Peyer's patch (tissue), 4 donors: ENCODE data around the gene NDUFV3. TPM values are rescaled to one million over a fixed set of nuclear protein-coding genes. Genes with fewer than 3 reads are reported as not detected.

Source experiments
- DNase-seq, 3 donors: peaks; one replicate each; pipeline ENCODE4 v3.0.0-alpha.2; 2017 to 2019
- H3K27ac ChIP-seq, 4 donors: fragments of 200-600 bp; sonication (generic); one replicate each; pipeline ENCODE4 v1.5.1; 2016 to 2019
- H3K27me3 ChIP-seq, 2 donors: fragments of 200-600 bp; sonication (generic); one replicate each; pipeline ENCODE4 v1.5.1; 2019
- H3K36me3 ChIP-seq, 3 donors: fragments of 200-600 bp; sonication (generic); one replicate each; pipeline ENCODE4 v1.5.1; 2016 to 2019
- H3K4me1 ChIP-seq, 4 donors: fragments of 200-600 bp; sonication (generic); one replicate each; pipeline ENCODE4 v1.5.1; 2016 to 2019
- H3K4me3 ChIP-seq, 4 donors: fragments of 200-600 bp; sonication (generic); 1 replicate in 3 of 4; 2 replicates in 1 of 4; pipeline ENCODE4 v1.5.1; 2016 to 2019; ENCODE audit warnings: mild to moderate bottlenecking in 1 of 4
- H3K9me3 ChIP-seq, 4 donors: fragments of 200-600 bp; sonication (generic); one replicate each; pipeline ENCODE4 v1.5.1; 2016 to 2019; ENCODE audit warnings: mild to moderate bottlenecking in 1 of 4
- CTCF ChIP-seq, 6 experiments: fragments of 450-650 bp in 4 of 6; fragments of 200-600 bp in 2 of 6; sonication (generic) in 1 of 6; IDR thresholded peaks; one replicate each; pipeline ENCODE4 v1.5.1; 2017 to 2019; ENCODE audit warnings: antibody characterized with exemption in 6 of 6, mild to moderate bottlenecking in 3 of 6, moderate library complexity in 1 of 6
- POLR2A ChIP-seq, 2 donors: fragments of 450-650 bp; IDR thresholded peaks; one replicate each; pipeline ENCODE4 v1.5.1; 2017; ENCODE audit warnings: antibody characterized with exemption in 2 of 2, mild to moderate bottlenecking in 2 of 2, moderate library complexity in 2 of 2
- total RNA-seq, 4 donors: library from RNA; depleted of rRNA; stranded (reverse); fragments of >200 nt; gene quantifications; one replicate each; pipeline ENCODE4 v1.1.0, GENCODE V29; 2016

The NDUFV3 gene
- total RNA-seq, 4 donors from 2014 or later = 32.9 to 73.4 (median 54.9) TPM

- no peak for DNase-seq
- H3K4me3 ChIP-seq = no peak overlapping the region
- H3K4me1 ChIP-seq = no peaks in the 10 kb centered on the region
- peaks cover 0 to 87% (median 0%) of the 10 kb centered on the region in 3 donors for H3K36me3 ChIP-seq
- H3K27me3 ChIP-seq = no peaks in the 10 kb centered on the region
- H3K9me3 ChIP-seq = no peaks in the 10 kb centered on the region
- H3K27ac ChIP-seq = peak overlapping the region in 1 of 4 donors; percentile 25
- no peak for TF ChIP-seq POLR2A (IDR thresholded peaks at IDR 0.05)
- no peak for TF ChIP-seq CTCF (IDR thresholded peaks at IDR 0.05)
Observed at GRCh38 chr21:42850463-42850862, 42.6 kb upstream of the NDUFV3 start.

DNA sequence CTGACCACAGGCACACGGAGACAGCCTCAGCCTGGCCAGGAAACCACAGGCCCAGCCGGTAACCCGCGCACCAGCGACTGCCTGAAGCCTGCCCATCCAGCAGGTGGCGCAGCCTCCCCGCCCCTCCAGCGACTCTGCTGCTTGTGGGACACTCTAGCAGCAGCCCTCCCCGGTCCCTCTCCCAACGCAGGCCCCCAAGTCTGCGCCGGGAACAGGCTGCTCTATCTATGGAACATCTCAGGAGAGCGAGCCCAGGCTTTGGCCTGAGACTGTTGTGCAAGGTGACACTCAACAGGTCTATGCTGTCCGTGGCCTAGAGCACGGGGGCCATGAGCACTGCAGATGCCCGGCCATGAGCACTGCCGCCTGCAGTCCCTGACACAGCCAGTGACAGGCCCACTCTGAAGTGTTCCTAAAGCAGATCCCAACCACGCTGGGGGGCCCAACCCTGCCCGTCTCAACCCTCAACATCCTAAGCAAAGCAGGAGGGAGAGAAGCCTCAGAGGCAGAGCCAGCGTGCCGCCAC, 42.2 kb upstream of the NDUFV3 start:
- Histone ChIP-seq H3K9me3 (no peaks in the 10 kb centered on the region), H3K27me3 (no peaks in the 10 kb centered on the region), H3K4me3 (no peak overlapping the region), H3K27ac (peak overlapping the region in 1 of 4 donors; percentile 25), H3K4me1 (no peaks in the 10 kb centered on the region), H3K36me3 (peaks cover 0 to 87% (median 0%) of the 10 kb centered on the region in 3 donors)
- TF ChIP-seq CTCF (IDR thresholded peaks at IDR 0.05) (peak in 5 of 6 experiments; percentile 7 to 40 (median 27)), POLR2A (IDR thresholded peaks at IDR 0.05) (no peak)
- peak in 1 of 3 donors; percentile 60 for DNase-seq

DNA sequence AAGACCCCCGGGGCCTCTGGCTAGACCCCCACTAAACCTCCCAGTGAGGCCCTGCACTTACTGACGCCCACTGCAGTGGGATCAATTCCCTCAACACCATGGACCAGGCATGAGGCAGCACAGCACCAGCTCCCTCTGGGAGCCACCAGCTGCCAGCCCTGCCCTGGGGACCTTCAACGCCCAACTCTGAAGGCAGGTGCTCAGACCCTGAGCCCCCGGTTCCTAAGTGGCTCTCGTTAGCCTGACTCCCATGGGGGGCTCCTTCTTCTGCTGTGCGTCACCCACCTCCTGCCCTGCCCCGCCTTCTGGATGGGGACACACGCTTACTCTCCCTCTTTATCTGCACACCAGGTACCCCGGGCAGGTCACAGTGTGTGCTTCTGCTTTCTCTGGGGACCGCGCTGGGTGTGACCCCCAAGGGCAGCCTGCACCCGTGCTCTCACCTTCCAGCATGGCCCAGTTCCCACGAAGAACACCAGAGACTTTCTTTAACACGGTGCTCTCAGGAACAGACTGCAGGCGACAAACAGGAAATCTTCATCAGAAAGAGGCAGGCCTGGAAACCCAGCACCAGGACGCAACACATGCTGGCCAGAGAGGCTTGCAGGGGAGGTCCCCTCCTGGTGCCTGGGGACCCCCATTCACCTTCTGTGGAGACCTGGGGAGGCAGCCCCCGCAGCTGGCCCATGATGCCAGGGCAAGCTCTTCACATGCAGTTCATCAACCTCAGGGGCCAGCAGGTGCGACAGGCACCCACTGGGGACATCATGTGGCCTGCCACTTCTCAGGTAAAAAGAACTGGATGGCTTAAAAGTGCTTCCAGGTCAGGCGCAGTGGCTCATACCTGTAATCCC, 41.1 kb upstream of the NDUFV3 start:
- no peaks in the 10 kb centered on the region for H3K4me1 ChIP-seq
- no peak for DNase-seq
- peaks cover 0 to 87% (median 0%) of the 10 kb centered on the region in 3 donors for H3K36me3 ChIP-seq
- H3K4me3 ChIP-seq = no peak overlapping the region
- no peak for TF ChIP-seq CTCF (IDR thresholded peaks at IDR 0.05)
- no peak for TF ChIP-seq POLR2A (IDR thresholded peaks at IDR 0.05)
- H3K27me3 ChIP-seq = no peaks in the 10 kb centered on the region
- no peak overlapping the region for H3K27ac ChIP-seq
- no peaks in the 10 kb centered on the region for H3K9me3 ChIP-seq

DNA sequence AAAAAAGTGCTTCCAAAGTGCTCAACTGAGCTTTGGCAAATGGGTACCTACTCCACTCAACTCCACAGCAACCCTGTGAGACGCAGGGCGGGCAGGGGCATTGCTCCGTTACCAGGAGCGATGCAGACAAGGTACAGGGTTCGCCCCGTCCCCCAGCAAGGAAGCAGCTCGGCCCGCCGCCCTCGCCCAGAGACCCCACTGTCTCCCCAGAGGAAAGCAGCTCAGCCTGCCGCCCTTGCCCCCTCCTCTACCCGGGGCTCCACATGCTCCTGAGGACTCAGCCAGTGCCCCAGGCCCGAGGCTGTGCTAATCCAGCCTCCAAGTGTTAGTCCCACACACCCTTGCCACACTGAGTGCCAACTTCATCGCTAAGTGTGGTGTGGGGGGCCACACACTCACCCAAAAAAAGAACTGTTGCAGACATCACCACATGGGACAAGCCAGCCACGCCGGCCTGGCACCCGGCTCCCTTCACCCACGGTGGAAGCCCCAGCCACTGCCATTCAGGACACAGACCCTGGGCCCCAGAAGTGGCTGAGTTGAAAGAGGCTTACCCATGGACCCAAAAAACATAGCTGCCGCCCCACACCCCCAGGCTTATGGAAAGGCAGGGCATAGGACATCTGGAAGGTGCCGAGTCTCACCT, 40.1 kb upstream of the NDUFV3 start:
- Histone ChIP-seq H3K36me3 (peaks cover 0 to 90% (median 0%) of the 10 kb centered on the region in 3 donors), H3K9me3 (no peaks in the 10 kb centered on the region), H3K27ac (no peak overlapping the region), H3K27me3 (no peaks in the 10 kb centered on the region), H3K4me1 (no peaks in the 10 kb centered on the region), H3K4me3 (no peak overlapping the region)
- DNase-seq = no peak
- TF ChIP-seq POLR2A (IDR thresholded peaks at IDR 0.05) = no peak
- TF ChIP-seq CTCF (IDR thresholded peaks at IDR 0.05) = no peak

DNA sequence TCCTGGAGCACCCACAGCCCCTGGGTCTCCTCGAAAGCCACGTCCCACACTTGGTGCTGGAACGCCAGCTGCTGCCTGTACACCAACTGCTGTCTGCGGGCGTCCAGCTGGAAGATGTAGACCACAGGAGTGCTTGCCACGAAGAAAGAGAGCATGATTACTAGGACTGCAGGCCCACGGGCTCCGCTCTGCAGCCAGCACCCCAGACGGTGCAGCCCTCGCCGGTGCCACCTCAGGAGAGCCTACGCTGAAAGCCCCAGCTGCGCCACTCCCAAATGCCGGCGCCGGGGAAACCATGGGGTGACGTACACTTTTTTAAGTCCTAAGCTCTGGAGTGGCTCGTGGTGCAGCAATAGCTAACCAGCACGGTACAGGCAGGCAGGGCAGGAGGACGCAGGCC, 39.5 kb upstream of the NDUFV3 start:
- no peaks in the 10 kb centered on the region for H3K4me1 ChIP-seq
- no peak overlapping the region for H3K4me3 ChIP-seq
- TF ChIP-seq POLR2A (IDR thresholded peaks at IDR 0.05) (no peak), CTCF (IDR thresholded peaks at IDR 0.05) (no peak)
- no peaks in the 10 kb centered on the region for H3K27me3 ChIP-seq
- no peak for DNase-seq
- H3K9me3 ChIP-seq = no peaks in the 10 kb centered on the region
- H3K36me3 ChIP-seq = peaks cover 0 to 94% (median 0%) of the 10 kb centered on the region in 3 donors
- no peak overlapping the region for H3K27ac ChIP-seq
